NCI-H146 (cell line): ENCODE results near the gene TMEM237.
"Not testable (repeated sequence)": the region's sequence is repeated elsewhere in the genome, so short reads cannot be mapped to it uniquely, and the experiment has no call there.

Experiments used
- DNase-seq: peaks from one replicate; lab custom pipeline; 2025; lab: John Stamatoyannopoulos, UW

Gene TMEM237, protein sequence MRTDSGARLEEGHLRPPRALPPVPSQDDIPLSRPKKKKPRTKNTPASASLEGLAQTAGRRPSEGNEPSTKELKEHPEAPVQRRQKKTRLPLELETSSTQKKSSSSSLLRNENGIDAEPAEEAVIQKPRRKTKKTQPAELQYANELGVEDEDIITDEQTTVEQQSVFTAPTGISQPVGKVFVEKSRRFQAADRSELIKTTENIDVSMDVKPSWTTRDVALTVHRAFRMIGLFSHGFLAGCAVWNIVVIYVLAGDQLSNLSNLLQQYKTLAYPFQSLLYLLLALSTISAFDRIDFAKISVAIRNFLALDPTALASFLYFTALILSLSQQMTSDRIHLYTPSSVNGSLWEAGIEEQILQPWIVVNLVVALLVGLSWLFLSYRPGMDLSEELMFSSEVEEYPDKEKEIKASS

DNA sequence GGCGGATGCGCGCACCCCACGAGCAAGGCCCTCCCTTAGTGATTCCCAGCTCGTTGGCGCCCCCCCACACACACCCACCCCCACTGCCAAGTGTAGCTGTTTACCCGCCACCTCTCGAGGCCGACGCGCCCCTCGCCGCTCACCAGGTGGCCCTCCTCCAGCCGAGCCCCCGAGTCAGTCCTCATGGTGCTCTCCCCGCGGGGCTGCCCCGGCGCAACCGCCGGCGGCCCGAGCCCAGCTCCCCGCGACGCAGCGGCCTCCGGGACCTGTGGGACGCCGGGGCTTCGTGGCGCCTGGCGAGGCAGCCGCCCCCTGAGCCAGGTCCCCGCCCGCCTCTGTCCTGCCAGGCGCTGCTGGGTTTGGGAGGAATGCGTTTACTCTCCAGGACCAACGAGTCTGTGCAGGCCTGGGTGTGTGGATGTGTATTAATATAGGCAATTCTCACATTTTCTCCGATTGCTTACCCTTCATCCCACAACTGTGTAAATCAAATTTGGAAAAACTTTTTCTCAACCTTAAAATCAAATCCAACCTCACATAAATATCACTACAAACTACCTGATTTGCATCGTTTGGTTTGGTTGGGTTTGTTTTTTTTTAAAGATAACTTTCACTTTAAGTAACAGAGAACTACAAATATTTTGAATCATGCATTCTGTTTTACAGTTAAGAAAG, at the start of gene TMEM237:
TMEM237 (minus strand) TSS at position 288 of the 675 bp plus-strand sequence; CDS start at position 185, 103 bp downstream.
- DNase-seq = peak; percentile 28

DNA sequence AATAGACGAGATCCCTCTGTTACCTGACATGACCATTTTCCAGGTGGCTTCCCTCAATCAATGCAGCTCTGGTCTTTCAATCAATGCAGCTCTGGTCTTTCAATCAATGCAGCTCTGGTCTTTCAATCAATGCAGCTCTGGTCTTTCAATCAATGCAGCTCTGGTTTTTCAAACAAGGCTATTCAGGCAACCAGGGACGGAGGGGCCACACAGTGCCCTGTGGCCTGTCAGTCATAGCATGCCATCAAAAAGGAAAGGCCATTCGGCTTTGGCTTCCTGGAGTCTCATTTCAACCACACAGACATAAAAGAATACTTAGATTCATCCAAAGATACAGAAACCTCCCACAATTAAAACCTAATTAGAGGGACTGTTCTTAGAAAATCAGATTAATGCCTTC, 41.9 kb upstream of the TMEM237 start:
- DNase-seq = no peak

DNA sequence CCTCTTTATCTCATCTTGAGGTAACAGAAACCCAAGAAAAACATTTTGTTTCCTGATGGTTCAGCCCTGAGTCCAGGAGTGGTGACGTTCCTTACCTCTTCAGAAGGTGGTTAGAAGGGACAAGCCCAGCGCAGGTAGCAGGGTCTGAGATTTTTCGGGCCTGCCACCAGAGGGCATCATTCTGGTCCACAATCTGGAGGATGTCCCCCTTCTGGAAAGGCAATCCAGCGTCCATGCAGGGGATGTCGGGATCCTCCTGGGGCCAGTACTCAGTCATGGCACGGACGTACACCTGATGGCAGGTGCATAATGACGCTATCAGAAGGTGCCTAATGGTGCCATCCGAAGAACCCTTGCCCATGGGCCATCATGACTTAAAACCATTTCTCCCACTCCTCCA, 37.4 kb upstream of the TMEM237 start:
- DNase-seq = peak; percentile 1

DNA sequence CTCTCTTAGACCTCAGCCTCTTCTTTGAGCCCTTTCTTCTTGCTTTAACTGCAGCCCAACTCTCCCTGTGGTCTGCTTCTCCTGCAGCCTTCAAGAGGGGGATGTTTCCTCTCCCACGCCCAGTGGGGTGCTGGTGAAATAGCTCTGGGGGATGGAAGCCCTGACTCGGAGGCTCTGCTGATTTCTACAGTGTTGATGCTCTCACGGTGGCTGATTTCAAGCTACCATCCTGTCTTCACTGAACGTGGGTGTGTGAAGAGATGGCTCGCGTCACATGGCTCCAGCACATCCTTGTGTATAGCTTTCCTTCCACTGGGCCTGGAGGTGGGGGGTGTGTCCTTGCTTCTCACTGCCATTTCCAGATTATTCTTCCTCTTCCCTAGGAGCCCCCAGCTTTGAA, 35.1 kb upstream of the TMEM237 start:
- no peak for DNase-seq

DNA sequence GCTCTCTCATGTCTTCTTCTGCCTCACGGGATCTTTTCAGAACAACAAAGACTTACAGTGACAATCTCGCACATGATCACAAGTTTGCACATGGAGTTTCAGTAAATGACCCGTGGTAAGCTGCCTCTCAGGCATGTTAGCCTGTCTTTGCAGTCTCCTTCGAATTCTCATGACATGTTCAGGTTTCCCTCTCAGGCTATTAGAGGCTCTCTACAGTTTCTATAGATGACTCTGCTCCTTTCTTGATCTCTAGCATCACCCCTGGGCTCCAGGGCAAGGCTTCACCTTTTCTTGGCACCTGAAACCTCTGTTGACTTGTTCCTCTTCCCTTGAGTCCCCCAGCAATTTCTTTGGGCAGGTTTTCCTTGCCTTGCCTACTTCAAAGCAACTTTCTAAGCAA, 32.2 kb upstream of the TMEM237 start:
- DNase-seq = no peak

DNA sequence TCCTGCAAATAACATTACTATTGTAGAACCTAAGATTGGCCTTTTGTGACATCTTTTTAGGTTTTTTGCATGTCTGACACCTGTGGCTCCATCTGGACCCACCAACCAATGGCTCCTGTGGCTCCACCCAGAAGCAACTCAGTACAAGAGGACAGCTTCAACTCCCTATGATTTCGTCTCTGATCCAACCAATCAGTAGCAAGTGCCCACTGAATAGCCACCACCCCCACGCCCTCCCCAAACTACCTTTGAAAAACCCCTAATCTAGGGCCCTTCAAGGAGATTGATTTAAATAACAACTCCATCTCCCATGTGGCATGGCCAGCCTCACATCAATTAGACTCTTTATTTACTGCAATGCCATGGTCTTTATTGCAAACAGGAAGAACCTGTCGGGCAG, 31.5 kb upstream of the TMEM237 start:
- DNase-seq = no peak

DNA sequence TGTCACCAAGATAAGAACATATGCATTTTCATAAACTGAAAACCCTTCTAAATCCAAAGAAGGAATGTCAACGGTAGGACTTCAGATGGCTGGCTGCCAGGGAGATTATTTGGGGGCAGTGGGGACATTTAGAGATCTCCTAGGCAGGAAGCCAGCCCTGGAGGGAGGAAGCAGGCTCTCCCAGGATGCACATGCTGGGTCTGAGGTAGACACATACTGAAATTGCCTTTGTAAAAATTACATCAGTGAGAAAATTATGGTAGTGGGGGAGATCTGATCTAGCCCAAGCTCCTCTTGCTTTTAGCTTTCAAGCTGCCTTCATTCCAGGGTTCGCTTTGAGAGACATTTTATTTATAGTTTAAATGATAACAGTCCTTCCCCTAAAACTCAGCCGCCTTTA, 31.0 kb upstream of the TMEM237 start:
- no peak for DNase-seq

DNA sequence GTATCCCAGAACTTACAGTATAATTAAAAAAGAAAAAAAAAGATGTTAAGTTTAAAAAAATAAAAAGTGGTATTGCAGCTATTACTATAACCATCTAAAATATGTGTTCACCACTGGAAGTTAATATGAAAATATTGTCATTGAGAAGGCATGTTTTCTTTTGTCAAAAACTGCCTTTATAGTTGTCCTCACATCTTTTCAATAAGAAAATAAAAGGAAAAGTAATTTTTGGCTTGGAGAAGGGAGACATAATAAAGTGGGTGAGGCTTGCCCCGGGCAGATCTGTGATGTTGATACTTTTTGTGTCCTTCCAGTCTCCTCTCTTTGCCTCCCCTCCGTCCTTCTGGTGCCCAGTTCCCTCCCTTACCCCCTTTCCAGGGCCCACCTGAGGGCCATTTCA, 30.2 kb upstream of the TMEM237 start:
- no peak for DNase-seq

DNA sequence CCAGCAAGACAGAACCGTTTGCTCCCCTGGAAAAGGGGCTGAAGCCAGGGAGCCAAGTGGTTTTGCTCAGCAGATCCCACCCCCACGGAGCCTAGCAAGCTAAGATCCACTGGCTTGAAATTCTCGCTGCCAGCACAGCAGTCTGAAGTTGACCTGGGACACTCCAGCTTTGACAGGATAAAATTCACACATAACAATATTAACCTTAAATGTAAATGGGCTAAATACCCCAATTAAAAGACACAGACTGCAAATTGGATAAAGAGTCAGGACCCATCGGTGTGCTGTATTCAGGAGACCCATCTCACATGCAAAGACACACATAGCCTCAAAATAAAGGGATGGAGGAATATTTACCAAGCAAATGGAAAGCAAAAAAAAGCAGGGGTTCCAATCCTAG, 27.9 kb upstream of the TMEM237 start:
- DNase-seq = not testable (repeated sequence)

DNA sequence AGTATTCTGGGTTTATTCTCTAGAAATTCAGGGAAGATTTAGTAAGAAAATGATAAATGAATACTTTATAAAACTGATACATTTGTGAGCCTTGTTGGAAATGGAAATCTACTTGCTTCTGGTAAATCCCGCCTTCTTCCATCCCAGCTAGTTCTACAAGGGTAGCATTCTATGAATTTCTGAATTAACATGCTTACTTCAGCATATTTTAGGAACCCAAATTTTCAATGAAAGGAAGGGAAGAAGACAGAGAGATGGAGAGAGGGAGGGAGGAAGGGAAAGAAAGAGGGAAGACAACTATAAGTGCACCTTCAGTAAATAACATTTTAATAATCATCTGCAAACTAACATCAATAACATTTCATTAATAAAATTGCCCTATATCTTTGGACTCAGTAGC, 26.6 kb upstream of the TMEM237 start:
- DNase-seq = no peak

DNA sequence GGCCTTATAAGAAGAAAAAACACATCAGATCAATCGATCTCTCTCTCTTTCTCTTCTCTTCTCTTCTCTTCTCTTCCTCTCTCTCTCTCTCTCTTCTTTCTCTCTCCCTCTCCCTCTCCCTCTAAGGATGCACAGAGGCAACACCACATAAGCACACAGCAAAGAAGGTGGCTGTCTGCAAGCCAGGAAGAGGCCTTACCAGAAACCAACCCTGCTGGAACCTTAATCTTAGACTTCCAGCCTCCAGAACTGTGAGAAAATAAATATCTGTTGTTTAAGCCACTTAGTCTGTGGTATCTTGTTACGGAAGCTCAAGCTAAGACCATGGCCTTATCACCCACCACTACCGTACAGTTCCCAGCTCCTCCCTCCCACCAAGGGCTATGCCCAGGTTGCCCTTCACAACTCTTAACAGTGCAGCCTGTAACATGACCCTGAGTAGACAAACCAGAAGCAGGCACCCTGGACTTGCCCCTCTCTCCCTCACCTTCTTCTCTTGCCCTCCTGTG, 25.2 kb upstream of the TMEM237 start:
- no peak for DNase-seq

DNA sequence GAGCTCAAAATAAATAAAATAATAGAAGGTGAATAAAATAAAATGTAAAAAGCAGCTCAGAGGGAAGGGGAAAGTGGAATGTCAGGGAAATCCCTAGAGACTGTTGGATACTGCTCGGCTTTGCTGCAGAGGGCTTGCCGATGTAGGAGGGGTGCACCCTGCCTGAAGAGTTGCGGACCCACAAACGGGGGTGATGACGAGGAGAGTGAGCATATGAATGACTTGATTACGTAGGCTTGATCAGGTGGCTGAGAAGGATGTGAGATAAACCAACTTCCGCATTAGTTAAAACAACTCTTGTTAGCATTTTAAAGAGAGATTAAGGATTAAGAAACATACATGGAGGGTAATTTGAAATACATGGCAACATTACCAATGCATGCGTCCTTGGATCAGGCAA, 21.0 kb upstream of the TMEM237 start:
- no peak for DNase-seq

DNA sequence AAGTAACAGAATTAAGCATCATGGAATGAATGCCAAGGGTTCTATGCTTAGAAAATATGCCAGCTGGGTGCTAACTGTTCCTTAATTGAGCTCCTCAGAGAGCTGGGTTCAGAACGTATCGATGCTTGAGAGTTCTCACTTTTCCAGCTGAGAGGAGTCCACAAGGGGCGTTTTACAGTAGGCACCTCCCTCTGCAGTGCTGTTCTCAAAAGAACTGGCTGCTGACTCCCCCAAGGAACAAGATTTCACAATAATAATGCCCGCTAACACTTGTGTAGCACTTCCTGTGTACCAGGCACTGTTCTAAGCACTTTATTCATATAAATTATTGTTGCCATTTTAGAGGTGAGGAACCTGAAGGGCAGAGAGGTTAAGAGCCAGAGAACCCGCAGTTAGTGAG, 18.1 kb upstream of the TMEM237 start:
- no peak for DNase-seq

DNA sequence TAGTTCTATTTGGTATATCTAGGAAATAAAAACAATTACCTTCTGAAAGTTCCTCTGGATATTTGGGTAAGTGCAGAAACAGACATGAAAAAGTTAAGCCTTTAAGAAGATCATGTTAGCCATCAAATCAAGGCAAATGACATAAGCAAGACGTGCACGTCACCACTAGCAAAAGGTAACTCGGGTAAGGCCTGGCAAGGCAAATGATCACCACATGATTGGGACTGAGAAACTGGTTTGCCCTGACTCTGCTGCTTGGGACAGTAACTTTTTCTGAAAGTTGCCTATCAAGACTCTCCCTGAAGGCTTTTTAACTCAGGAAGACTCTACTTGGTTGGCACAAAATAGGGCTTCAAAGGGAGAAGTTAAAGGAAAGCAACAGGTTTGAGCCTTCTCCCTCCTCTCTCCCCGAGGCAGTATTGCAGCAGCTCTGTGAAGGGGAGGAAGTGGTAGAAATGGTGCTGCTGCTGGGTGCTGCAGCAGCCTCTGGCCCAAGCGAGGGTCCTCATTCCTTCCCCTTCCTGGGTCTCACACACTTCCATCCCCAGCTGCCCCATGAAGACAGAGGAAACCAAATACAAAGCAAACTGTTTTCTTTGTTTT, 17.1 kb upstream of the TMEM237 start:
- DNase-seq = no peak

DNA sequence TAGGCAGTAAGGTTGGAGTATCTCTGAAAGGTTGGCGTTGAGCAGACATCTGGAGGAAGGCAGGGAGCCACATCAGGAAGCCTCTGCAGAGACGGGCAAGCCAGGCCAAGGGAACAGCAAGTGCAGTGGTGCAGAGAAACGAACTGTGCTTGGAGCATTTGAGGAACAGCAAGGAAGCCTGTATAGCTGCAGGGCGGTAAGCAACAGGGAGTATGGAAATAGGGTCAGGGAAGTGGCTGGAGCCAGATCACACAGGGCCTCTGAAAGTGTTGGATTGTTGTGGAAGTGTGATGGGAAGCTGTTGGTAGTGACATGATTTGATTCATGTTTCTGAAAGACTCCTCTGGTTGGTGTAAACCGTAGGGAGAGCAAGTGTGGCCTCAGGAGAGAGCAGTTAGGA, 13.4 kb upstream of the TMEM237 start:
- no peak for DNase-seq

DNA sequence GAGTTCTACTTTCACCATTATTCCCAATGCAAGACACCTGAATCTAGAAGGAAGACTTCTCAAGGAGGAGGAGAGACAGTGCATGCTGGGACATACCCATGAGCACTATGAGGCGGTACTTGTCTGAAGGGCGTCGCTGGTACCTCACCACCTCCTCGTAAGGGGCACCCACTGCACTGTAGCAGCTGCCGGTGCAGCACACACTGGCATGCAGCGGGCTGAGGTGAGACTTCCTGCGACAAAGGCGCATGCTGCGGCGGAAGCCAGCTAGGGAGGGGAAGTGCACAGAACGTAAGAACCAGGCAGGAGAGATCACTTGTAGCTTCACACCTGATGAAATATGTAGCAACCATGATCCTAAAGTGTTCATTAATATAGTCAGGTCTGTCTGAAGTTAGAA, 12.8 kb upstream of the TMEM237 start:
- no peak for DNase-seq

DNA sequence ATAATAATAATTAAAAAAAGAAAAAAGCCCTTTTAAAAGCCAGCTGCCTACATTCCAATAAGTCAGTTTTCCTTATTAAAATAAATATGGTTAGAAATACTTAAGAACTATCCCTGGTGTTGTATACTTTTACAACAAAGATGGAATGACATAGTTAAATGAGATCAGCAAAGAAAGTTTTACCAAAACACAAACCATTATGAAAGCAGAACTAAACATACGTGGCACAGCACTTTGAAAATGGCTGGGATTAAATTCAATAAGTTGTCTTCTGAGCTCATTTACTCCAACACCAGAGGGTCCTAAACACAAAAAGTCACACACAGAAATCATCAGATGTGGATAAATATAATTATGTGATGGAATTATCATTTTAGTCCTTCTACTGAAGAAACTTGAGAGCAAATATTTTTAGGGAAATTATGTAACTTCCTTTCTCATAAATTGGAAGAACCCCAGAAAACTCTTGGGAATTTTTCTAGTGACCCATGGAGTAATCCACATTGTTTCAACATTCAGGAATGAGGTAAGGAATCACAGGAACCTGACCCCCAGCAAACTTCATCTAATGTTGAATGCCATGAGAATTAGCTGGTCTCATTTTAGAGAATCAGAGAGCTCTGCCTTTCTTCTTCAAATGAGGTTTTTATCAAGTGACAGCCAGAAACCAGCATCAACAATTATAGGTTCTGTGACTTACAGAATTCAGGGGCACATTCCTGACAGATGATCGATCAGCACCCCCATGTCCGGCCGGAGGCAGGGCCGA, 11.5 kb upstream of the TMEM237 start:
- DNase-seq = no peak

DNA sequence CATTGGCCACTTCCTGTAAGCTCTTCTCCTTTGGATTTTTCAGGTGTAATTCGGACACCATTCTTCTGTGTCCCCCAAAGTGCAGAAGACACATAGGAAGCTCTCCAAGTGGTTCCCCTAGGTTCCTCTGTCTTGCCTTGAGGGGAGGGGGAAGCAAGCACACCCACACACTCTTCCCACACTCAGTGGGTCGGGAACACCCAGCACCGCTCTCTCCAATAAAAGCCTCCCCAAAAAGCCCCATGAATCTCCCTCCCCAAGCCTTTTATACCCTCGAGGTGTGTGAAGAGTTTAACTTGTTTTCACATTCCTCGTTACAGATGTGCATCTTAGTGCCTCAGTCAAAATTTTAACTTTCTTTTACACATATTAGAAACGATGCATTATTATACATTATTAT, 9.9 kb upstream of the TMEM237 start:
- DNase-seq = no peak

DNA sequence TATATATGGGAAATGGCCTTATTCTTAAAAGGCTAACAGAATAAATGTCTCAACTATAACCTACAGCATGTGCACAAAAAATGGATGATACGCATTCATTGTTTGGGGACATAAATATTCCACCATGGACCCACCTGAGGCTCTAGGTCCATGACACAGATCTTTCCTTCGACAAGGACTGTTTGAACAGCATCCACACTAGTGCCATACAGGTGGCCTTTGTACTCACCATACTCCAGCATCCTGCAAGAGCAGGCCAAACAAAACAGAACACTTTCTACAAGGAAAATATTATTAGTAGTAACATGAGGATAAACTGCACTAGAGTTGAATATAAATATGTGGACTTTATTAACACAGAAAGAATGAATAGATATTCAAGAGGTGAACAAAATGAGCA, 6.1 kb upstream of the TMEM237 start:
- DNase-seq = no peak

DNA sequence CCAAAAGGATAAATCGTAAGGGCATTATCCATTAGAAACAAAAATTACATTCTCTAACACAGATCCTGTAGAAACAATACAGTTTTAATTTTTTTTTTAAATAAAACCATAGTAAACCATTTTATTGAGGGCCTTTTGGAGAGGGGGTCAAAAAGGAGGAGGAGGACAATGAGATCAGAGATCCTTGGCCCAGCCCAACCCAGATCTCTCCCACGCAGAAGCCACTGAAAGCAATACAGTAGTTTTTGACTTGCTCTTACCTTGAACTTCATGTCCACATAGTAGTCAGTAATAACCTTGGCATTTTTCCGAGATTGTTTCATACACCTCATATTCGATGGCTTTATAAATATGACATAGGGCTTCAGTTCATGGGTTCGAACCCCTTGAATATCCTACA, 4.1 kb upstream of the TMEM237 start:
- DNase-seq = no peak

DNA sequence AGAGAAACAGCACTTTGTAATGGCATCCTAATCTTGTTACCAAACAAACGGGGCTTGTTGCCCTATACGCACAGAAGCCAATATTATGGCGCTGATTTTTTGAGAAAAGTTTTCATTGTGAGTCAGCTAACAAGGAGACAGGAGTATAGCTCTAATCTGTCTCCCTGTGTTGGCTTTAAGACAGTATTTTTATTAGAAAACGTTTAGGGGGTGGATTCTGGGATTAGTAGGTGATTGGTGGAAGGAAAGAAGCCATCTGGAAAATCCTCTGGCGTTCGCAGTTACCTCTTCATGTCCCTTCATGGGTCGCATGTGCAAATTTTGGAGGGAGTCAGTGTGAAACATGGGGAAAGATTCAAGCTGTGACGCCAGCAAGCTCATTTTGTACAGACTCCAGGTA, 698 bp upstream of the TMEM237 start:
- no peak for DNase-seq

DNA sequence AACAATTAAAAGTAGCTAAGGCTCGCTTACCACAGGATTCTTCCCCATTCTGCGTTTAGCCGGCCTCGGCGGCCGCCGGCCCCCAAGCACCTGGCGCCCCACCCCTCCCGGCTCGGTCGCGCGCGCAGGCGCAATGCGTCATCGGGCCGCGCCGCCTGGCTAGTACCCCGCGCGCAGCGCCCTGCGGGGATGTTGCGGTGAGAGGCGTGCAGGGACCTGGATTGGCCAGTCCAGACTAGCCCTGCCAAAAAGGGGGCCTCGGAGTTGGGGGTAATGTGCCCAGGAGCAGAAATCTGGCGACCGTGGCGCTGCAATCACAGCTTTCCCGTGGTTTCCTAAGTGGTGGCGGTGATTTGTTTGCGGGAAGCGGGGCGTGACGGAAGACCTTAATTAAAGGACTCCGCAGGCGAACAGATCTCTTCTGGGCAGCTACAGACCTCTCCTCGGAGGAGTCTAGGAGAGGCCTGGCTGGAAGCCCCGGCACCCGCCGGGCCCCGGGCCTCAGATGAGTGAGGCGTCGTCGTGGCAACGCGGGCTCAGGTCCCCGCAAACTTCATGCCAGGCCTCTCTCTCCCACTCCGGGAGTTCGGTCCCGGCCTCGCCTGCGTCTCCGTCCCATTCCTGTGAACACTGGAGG, 606 bp downstream of the TMEM237 start:
- peak; percentile 72 for DNase-seq
